BE2C (cell line): ENCODE data around the gene TMC8.

Source experiments
- DNase-seq: peaks from one replicate; pipeline ENCODE4 v3.0.0-alpha.2; 2020
- H3K27me3 ChIP-seq: fragments of 250-450 bp; sonication (Bioruptor Pico); 2 replicates; pipeline ENCODE4 v1.5.1; 2020; ENCODE audit warnings: mild to moderate bottlenecking
- H3K36me3 ChIP-seq: fragments of 250-450 bp; sonication (Bioruptor Pico); 2 replicates; pipeline ENCODE4 v1.5.1; 2020; ENCODE audit warnings: mild to moderate bottlenecking
- H3K4me1 ChIP-seq: fragments of 250-450 bp; sonication (Bioruptor Pico); 2 replicates; pipeline ENCODE4 v1.5.1; 2020
- H3K4me3 ChIP-seq: 2 replicates; pipeline ENCODE4 v1.5.1; 2011; ENCODE audit warnings: low read depth, low read length
- H3K9me3 ChIP-seq: fragments of 250-450 bp; sonication (Bioruptor Pico); 2 replicates; pipeline ENCODE4 v1.5.1; 2020
- TF ChIP-seq, protein P1 (sequence below): IDR thresholded peaks from 2 replicates; pipeline ENCODE4 v1.5.1; 2012; ENCODE audit warnings: mild to moderate bottlenecking, low read depth, low read length

The TMC8 gene

DNA sequence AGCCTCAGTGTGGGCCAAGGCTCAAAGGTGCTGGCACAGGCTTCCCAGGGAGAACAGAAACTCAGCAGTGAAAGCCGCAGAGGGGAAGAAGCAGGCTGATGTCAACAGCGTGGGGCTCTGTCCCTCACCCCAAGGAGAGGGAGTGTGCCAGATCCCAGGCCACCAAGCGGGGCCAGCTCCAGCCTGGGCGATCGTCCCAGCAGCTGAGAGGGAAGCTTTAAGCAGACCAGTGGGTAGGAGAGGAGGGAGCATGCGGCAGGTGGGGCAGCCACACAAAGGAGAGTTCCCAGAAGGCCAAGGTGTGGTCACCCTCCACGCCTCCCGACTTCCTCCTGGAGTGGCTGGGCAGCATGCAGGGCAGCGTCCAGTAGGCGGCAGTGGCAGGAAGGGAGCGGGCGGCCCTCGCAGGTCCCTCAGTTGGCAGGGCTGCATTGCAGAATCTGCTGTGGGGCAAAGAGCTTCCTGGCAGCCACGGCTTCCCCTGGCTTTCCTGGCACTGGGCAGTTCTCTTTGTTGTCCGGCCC is 43.8 kb downstream of the TMC8 start:
- H3K9me3 ChIP-seq = no peaks in the 10 kb centered on the region
- H3K4me3 ChIP-seq = no peak overlapping the region
- peaks cover 7% of the 10 kb centered on the region for H3K4me1 ChIP-seq
- TF ChIP-seq, protein P1, sequence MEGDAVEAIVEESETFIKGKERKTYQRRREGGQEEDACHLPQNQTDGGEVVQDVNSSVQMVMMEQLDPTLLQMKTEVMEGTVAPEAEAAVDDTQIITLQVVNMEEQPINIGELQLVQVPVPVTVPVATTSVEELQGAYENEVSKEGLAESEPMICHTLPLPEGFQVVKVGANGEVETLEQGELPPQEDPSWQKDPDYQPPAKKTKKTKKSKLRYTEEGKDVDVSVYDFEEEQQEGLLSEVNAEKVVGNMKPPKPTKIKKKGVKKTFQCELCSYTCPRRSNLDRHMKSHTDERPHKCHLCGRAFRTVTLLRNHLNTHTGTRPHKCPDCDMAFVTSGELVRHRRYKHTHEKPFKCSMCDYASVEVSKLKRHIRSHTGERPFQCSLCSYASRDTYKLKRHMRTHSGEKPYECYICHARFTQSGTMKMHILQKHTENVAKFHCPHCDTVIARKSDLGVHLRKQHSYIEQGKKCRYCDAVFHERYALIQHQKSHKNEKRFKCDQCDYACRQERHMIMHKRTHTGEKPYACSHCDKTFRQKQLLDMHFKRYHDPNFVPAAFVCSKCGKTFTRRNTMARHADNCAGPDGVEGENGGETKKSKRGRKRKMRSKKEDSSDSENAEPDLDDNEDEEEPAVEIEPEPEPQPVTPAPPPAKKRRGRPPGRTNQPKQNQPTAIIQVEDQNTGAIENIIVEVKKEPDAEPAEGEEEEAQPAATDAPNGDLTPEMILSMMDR = no peak
- H3K27me3 ChIP-seq = no peaks in the 10 kb centered on the region
- peaks cover 25% of the 10 kb centered on the region for H3K36me3 ChIP-seq
- no peak for DNase-seq

DNA sequence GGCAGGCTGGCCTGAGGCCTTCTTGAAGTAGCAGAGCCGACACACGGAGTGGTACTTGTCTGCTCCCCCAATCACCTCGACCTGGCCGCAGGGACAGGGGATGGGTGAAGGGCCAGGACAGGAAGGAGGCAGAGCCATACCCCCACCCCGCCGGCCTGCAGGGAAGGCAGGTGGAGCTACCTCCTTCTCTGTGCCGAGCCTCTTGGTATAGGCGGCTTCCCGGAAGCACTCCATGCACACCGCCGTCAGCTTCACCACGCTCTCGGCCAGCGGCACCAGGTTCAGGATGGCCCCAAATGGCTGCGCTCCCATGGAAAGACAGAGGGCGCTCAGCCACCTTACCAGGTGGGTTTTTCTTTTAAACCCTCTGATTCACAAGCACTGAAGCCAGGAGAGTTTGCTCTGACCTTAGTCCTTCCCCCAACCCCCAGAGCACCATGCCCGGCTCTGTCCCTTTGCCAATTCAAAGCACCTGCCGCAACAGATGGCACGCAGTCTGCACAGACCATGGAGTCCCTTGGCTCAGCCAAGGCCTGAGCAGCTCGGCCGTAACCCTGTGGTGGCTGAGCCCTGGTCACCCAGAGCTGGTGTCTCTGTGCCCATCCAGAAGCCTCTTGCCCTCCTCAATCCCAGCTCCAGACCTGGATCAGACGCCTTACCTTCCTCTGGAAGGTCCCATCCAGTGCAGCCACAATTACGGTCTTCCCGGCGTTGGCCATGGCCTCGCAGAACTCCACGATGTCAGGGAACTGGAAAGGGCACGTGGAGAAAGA is 44.5 kb downstream of the TMC8 start:
- peaks cover 7% of the 10 kb centered on the region for H3K4me1 ChIP-seq
- H3K27me3 ChIP-seq = no peaks in the 10 kb centered on the region
- H3K4me3 ChIP-seq = no peak overlapping the region
- H3K36me3 ChIP-seq = peaks cover 32% of the 10 kb centered on the region
- no peak for DNase-seq
- no peaks in the 10 kb centered on the region for H3K9me3 ChIP-seq
- TF ChIP-seq, protein P1 = peak; percentile 17; the same call in 1 of the 2 replicates

DNA sequence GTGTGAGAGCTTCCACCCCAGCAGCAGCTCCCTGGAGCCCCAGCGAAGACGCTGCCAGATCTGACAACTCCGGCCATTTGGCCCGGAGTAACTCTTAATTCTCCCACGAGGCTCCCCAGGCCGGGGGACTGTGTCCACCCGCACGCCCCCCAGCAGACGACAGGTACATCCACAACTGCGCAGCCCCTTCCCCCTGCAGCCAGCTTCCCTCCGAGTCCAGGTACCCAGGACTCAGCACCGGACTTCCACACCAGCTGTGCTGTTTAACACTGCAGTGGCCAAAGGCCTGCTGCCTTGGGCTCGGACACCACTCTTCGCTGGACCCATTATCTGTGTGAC is 45.0 kb downstream of the TMC8 start:
- Histone ChIP-seq H3K4me3 (no peak overlapping the region), H3K27me3 (no peaks in the 10 kb centered on the region), H3K9me3 (no peaks in the 10 kb centered on the region), H3K36me3 (peaks cover 35% of the 10 kb centered on the region), H3K4me1 (peaks cover 7% of the 10 kb centered on the region)
- no peak for DNase-seq
- TF ChIP-seq, protein P1 = no peak

DNA sequence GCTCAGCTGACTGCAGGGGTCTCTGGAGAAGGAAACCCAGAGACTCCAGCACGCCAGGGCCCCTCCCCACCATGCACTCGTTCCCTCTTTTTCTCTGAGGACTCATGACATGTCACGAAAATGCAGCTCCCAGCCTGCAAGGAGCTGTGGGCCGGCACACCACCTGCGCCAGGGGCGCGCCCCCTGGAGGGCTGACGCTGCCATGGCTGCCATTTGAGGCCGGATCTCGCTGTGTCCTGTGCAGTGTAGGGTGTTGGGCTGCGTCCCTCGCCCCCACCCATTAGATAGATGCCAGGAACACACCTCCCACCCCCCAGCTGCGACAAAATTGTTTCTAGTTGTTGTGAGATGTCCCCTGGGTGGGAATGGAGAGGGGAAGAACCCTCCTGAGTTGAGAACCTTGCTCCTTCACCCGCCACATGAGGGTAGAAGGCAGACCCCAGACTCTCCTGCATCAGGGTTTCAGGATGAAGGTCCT is 46.0 kb downstream of the TMC8 start:
- TF ChIP-seq, protein P1 = peak; percentile 96
- peaks cover 7% of the 10 kb centered on the region for H3K4me1 ChIP-seq
- peak; percentile 81 for DNase-seq
- H3K4me3 ChIP-seq = no peak overlapping the region
- peaks cover 38% of the 10 kb centered on the region for H3K36me3 ChIP-seq
- no peaks in the 10 kb centered on the region for H3K9me3 ChIP-seq
- no peaks in the 10 kb centered on the region for H3K27me3 ChIP-seq

DNA sequence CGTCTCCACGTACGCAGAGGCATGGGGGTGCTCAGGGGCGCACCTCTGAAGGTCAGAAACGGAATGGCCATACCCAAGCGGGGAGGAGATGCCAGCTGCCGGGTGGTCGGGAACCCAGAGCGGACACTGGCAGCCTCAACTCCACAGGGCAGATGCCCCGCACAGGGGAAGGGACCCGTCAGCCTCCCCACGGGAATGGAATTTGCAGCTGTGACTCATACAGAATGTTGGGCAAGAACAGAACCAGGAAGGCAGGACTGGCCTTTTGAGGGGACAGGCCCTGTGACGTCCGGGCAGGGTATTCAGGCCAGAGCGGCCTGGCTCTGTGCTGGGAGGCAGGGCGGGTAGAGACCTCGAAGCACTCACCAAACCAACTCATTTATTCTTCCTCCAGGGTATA is 48.8 kb downstream of the TMC8 start:
- H3K4me1 ChIP-seq = peaks cover 7% of the 10 kb centered on the region
- TF ChIP-seq, protein P1 = no peak
- no peaks in the 10 kb centered on the region for H3K9me3 ChIP-seq
- DNase-seq = no peak
- H3K27me3 ChIP-seq = no peaks in the 10 kb centered on the region
- H3K4me3 ChIP-seq = no peak overlapping the region
- H3K36me3 ChIP-seq = peaks cover 47% of the 10 kb centered on the region

DNA sequence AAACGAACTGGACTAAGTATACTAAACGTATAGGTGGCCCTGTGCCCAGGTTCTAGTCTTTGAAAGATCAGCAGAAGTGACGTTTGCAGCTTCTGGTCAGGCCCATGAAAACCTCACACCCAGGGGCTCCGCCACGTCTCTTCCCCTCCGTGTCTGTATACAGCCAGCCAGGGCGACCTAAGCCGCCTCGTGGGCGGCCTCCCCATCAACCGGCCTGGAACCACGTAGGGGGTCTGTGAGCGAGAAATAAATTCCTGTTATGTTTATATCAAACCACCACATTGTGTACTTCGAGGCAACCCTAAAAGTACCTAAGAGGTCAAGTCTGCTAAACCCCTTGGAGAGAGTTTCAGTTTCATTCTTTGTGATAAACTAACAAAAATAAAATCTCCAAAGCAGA is 49.5 kb downstream of the TMC8 start:
- Histone ChIP-seq H3K9me3 (no peaks in the 10 kb centered on the region), H3K27me3 (no peaks in the 10 kb centered on the region), H3K4me1 (peaks cover 7% of the 10 kb centered on the region), H3K4me3 (no peak overlapping the region), H3K36me3 (peaks cover 41% of the 10 kb centered on the region)
- DNase-seq = no peak
- TF ChIP-seq, protein P1 = no peak
